Parathyroid adenoma (tissue), 2 donors: ENCODE measurements around the gene TMEM272.

Experiments used
- H2AFZ ChIP-seq: fragments of 300-600 bp; sonication (generic); one replicate; pipeline ENCODE4 v1.7.0; 2017; ENCODE audit warnings: antibody characterized with exemption, mild to moderate bottlenecking
- H3K27ac ChIP-seq: fragments of 300-600 bp; sonication (generic); one replicate; pipeline ENCODE4 v1.7.0; 2017
- H3K27me3 ChIP-seq: fragments of 300-600 bp; sonication (generic); one replicate; pipeline ENCODE4 v1.7.0; 2017; ENCODE audit warnings: low read length; ENCODE audit not compliant: control insufficient read depth, insufficient read depth
- H3K36me3 ChIP-seq: fragments of 300-600 bp; sonication (generic); one replicate; pipeline ENCODE4 v1.7.0; 2017; ENCODE audit warnings: low read length; ENCODE audit not compliant: control insufficient read depth, insufficient read depth
- H3K4me1 ChIP-seq: fragments of 300-600 bp; sonication (generic); one replicate; pipeline ENCODE4 v1.7.0; 2017; ENCODE audit warnings: control low read depth
- H3K4me2 ChIP-seq: fragments of 300-600 bp; sonication (generic); one replicate; pipeline ENCODE4 v1.7.0; 2017; ENCODE audit warnings: low read length
- H3K4me3 ChIP-seq: fragments of 300-600 bp; sonication (generic); one replicate; pipeline ENCODE4 v1.7.0; 2017; ENCODE audit warnings: low read depth, low read length
- H3K79me2 ChIP-seq: fragments of 300-600 bp; sonication (generic); one replicate; pipeline ENCODE4 v1.7.0; 2017; ENCODE audit warnings: control low read depth
- H3K9ac ChIP-seq: fragments of 300-600 bp; sonication (generic); one replicate; pipeline ENCODE4 v1.7.0; 2017; ENCODE audit warnings: mild to moderate bottlenecking
- H3K9me3 ChIP-seq: fragments of 300-600 bp; sonication (generic); one replicate; pipeline ENCODE4 v1.7.0; 2017; ENCODE audit warnings: low read length; ENCODE audit not compliant: control insufficient read depth
- TF ChIP-seq, protein P1 (sequence below): fragments of 300-600 bp; sonication (generic); IDR thresholded peaks from one replicate; pipeline ENCODE4 v1.7.0; 2017; ENCODE audit warnings: antibody characterized with exemption, mild to moderate bottlenecking
- donor health status: primary hyperparathyroidism.

The TMEM272 gene

DNA sequence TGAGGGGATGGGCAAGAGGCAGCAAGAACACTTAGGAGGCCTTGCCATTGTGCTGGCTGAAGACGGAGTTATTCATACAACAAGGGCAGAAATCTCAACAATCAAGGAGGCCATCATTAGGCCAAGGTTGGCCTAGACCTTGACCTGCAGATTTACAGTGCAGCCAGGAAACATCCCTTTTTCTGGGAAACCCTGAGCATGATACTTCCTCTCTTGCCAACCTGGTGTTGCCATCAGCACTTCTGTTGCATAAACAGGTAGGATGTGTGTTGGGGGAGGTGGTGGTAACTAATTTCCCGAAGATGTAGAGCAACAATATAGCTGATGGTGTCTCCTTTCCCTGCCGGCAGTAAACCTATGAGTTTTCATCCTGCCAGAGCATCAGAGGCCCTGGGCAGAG, 8.0 kb downstream of the TMEM272 start:
- TF ChIP-seq, protein P1, sequence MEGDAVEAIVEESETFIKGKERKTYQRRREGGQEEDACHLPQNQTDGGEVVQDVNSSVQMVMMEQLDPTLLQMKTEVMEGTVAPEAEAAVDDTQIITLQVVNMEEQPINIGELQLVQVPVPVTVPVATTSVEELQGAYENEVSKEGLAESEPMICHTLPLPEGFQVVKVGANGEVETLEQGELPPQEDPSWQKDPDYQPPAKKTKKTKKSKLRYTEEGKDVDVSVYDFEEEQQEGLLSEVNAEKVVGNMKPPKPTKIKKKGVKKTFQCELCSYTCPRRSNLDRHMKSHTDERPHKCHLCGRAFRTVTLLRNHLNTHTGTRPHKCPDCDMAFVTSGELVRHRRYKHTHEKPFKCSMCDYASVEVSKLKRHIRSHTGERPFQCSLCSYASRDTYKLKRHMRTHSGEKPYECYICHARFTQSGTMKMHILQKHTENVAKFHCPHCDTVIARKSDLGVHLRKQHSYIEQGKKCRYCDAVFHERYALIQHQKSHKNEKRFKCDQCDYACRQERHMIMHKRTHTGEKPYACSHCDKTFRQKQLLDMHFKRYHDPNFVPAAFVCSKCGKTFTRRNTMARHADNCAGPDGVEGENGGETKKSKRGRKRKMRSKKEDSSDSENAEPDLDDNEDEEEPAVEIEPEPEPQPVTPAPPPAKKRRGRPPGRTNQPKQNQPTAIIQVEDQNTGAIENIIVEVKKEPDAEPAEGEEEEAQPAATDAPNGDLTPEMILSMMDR: no peak
- H3K4me2 ChIP-seq: no peak overlapping the region
- no peak overlapping the region for H3K27ac ChIP-seq
- H3K27me3 ChIP-seq: no peaks in the 10 kb centered on the region
- H3K4me1 ChIP-seq: no peaks in the 10 kb centered on the region
- no peak overlapping the region for H2AFZ ChIP-seq
- no peaks in the 10 kb centered on the region for H3K79me2 ChIP-seq
- H3K9ac ChIP-seq: no peak overlapping the region
- H3K4me3 ChIP-seq: no peak overlapping the region
- no peaks in the 10 kb centered on the region for H3K36me3 ChIP-seq
- no peaks in the 10 kb centered on the region for H3K9me3 ChIP-seq

DNA sequence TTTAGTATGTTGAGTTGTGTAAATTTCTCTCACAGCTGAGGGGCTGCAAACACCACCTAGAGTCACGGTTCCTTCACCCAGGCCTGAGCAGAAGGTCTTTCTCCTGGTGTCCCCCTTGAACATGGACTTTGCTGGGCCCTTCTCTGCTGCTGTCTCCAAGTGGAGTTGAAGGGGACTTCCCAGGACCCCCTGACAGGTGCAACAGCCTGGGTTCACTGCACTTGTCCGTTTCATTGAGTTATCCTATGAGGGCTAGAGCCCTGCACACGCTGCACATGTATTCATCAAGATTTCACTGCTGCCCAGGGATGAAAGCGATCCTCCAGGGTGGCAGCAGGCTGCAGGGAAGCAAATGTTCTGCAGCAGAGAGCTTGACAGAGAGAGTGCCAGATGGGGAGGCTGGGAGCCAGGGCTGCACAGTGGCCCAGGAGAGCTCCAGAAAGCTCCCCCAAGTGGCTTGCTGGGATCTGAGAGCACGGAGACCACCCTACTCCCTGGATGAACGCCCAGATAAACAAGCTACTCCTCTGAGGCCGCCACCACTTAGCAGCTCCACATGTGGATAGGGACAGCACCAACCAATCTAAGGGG, 10.3 kb downstream of the TMEM272 start:
- Histone ChIP-seq H3K9me3 (no peaks in the 10 kb centered on the region), H3K4me2 (no peak overlapping the region), H3K9ac (no peak overlapping the region), H3K79me2 (no peaks in the 10 kb centered on the region), H2AFZ (no peak overlapping the region), H3K36me3 (no peaks in the 10 kb centered on the region), H3K4me1 (no peaks in the 10 kb centered on the region), H3K4me3 (no peak overlapping the region), H3K27me3 (no peaks in the 10 kb centered on the region), H3K27ac (no peak overlapping the region)
- TF ChIP-seq, protein P1: no peak

DNA sequence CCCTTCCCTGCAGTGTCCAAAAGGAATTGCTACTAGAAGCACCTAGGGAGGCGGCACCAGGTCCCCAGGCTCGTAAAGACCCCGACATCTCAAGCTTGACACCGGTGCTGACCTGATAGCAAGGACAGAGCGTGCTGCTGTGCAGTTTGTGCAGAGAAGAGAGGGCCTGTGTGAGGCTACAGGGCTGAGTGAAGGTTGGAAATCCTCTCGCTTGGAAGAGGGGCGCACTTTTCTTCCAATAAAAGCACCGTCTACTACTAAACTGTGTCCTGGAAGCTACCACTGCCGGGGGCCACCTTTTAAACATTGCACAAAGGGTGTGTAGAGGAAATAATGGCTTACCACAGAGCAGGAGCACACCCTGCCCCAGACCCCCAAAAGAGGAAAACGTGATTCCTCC, 11.0 kb downstream of the TMEM272 start:
- Histone ChIP-seq H3K4me2 (no peak overlapping the region), H3K79me2 (no peaks in the 10 kb centered on the region), H3K36me3 (no peaks in the 10 kb centered on the region), H3K27me3 (no peaks in the 10 kb centered on the region), H2AFZ (no peak overlapping the region), H3K9ac (no peak overlapping the region), H3K4me3 (no peak overlapping the region), H3K4me1 (no peaks in the 10 kb centered on the region), H3K9me3 (no peaks in the 10 kb centered on the region), H3K27ac (no peak overlapping the region)
- TF ChIP-seq, protein P1: no peak

GRCh38 chr13:51832471-51833152, 12.4 kb downstream of the TMEM272 start:
- Histone ChIP-seq H3K9ac (no peak overlapping the region), H3K4me3 (no peak overlapping the region), H3K4me2 (no peak overlapping the region), H3K27ac (no peak overlapping the region), H3K27me3 (no peaks in the 10 kb centered on the region), H3K79me2 (no peaks in the 10 kb centered on the region), H3K36me3 (no peaks in the 10 kb centered on the region), H3K4me1 (no peaks in the 10 kb centered on the region), H2AFZ (no peak overlapping the region), H3K9me3 (no peaks in the 10 kb centered on the region)
- TF ChIP-seq, protein P1: peak; percentile 6

GRCh38 chr13:51831519-51831918, 13.5 kb downstream of the TMEM272 start:
- TF ChIP-seq, protein P1: no peak
- Histone ChIP-seq H3K27ac (no peak overlapping the region), H2AFZ (no peak overlapping the region), H3K9me3 (no peaks in the 10 kb centered on the region), H3K4me3 (no peak overlapping the region), H3K9ac (no peak overlapping the region), H3K27me3 (no peaks in the 10 kb centered on the region), H3K36me3 (no peaks in the 10 kb centered on the region), H3K4me1 (no peaks in the 10 kb centered on the region), H3K79me2 (no peaks in the 10 kb centered on the region), H3K4me2 (no peak overlapping the region)
